GM19438 (cell line): Measurements from ENCODE around the gene PCMTD2.

Experiments
- ATAC-seq: cut with Tn5 transposase; IDR thresholded peaks from one replicate; pipeline ENCODE4 v1.9.1; 2021; ENCODE audit warnings: low read depth; ENCODE audit not compliant: unreplicated experiment

PCMTD2 gene

GRCh38 chr20:64238115-64238825 is 17.3 kb upstream of the PCMTD2 start:
- no peak for ATAC-seq

DNA sequence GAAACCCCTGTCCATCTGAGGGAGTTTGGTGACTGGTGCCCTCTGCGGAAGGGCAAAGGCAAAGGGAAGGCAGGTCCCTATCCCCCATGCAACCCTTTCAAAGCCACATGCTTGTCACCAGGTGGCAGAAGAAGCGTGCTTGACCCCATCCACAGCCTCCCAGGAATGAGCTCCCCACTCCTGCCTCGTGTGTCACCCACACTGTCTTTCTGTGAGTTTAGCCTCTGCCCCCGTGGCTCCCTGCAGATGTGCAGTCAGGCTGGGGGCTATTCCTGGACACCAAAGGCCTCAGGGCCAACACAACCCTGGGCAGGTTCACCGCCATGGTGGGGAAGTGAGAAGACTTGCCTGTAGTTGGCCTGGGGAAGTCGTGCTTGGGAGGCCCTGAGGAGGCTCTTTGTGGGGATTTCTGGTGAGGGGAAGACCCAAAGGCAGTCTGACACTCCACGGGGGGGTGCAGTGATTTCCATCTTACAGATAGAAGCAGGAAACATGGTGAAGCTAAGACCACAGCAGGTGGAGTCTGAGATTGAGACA is 16.6 kb upstream of the PCMTD2 start:
- ATAC-seq, result no peak

DNA sequence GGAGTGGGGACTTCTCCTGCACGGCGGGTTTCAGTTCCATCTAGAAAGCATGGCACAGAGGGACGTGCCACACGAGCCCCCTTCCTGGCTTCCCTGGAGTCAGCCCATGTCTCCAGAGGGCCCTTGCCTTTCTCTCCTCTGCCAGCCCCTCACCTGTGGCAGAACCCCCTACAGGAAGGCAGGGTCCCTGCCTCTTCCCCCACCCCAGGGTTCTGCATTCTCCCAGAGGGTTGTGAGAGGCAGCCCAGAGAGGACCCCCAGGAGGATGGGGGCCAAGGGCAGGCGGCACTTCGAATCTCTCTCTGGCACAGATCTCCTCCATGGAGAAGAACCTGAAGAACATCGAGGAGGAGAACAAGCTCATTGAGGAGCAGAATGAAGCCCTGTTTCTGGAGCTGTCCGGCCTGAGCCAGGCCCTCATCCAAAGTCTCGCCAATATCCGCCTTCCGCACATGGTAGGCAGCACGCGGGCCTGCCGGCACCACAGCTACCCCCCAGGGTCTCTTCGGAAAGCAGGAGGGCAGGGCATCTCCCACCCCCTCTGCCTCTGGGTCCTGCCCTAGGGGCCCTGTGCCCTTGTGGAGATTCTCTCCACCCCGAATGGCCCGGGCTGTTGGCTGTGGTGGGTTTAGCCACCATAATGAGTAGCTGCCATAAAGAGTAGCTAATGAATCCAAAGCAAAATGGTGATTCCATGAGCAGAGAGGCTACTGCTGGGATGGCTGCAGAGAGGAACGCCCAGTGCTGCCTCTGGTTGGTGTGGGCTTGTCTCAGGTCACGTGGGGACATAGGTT is 15.9 kb upstream of the PCMTD2 start:
- ATAC-seq, result no peak

GRCh38 chr20:64240243-64241015 is 15.1 kb upstream of the PCMTD2 start:
- ATAC-seq, result no peak

GRCh38 chr20:64241061-64241460 is 14.5 kb upstream of the PCMTD2 start:
- ATAC-seq, result no peak

- no peak for ATAC-seq
These were observed 13.3 kb upstream of the PCMTD2 start for GRCh38 chr20:64242003-64242796.

DNA sequence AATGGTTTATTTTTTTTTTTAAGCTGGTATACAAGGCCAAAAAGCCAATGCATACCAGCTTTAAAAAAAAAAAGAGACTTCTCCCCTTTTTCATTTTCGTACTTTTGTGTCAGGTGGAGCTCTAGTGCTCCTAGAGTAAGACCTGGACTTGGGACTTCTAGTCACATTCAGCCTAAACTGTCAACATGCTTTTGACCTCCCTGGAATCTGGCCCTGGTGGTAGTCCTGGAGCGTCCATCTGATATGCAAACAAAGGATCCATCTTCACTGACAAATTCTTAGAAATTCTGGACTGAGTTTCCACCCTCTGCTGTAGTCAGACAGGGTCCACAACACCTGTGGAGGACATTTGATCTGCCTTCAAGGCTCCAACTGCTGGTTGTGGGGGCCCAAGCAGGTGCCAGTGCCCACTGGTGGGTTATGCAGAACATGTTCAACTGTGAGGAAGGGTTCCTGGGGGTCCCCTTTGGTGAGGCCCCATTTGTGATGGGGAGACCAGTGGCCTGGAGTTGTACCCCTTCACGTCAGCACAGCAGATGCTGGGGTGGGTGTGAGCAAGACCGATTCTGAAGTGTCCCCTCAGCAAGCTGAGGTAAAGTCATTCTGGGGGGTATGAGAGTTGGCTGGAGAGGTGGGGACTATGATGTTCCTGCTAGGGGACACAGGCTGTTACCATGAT is 12.6 kb upstream of the PCMTD2 start:
- ATAC-seq, result no peak

- ATAC-seq, result no peak
These were observed 11.2 kb upstream of the PCMTD2 start for GRCh38 chr20:64244281-64244805.

DNA sequence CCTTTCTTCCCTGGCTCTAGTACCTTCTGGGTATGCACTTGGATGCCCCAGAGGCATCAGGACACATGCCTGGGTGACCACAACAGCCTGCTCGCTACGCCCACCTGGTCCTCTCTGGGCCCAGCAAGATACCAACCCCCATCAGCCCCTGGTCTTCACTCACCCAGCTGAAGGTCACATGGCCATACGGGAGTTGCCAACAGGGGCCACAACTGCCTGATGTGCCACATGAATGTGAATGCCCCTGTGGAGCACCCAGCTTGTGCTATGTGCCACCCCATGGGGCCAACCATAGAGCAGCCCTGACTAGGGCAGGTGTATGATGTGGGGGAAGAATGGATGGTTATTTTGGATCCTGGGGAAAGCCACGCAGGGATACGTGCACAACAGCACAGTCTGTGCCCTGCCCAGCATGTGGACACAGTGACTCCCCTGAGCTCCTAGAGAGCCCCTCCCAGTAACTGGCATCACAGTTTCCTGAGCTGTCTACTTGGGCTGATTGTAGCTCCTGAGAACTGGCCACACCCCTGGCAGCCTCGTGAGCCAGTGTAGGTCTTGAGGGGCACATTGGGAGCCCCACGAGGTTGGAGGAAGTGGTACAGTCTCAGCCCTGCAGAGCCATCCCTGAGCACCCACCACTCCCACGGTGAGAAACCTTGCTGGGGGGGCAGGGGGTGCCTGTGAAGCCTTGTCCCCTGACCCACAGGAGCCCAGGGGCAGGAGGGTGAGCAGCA is 10.5 kb upstream of the PCMTD2 start:
- no peak for ATAC-seq

DNA sequence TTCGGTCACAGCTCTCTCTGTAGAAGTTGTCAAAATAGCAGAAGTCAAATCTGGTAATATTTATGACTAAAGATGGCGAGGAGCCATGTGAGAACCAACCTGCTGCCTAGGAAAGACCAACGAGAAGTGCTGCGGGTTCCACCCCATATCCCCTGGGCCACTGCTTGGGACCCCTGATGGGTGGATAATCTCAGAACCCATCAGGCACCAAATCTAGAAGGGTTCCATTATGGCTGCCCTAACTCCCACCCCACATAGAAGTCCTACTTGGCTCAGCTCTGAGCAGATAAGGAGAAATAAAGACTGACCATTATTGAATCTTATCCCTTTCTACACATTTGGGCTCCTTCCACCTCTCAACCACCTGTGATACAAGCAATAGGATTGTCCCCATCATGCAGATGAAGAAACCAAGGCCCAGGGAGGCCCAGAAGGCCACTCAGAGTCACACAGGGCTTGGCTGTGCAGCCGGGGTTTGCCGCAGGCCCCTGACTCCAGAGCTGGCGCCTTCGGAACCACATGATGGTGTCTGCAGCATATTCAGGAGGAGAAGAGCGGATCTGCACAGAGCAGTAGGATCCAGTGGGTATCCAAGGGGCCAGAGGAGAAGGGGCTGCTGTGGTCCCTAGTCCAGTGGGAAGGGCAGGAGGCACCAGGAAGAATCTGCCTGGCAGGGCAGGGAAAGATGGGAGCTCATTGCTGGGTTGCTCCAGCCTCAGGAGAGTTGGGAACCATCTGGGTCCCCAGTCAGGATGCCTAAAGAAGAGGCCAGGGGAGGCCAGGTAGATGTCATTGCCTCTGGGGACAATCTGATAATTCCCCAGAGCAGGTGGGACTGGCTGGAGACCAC is 9.6 kb upstream of the PCMTD2 start:
- ATAC-seq, result no peak

GRCh38 chr20:64246616-64247306 is 8.8 kb upstream of the PCMTD2 start:
- no peak for ATAC-seq

- no peak for ATAC-seq
These were observed 8.3 kb upstream of the PCMTD2 start for GRCh38 chr20:64247307-64247618.

GRCh38 chr20:64247970-64248841 is 7.3 kb upstream of the PCMTD2 start:
- ATAC-seq, result no peak

- no peak for ATAC-seq
These were observed 5.5 kb upstream of the PCMTD2 start for GRCh38 chr20:64250027-64250426.

GRCh38 chr20:64253000-64253383 is 2.6 kb upstream of the PCMTD2 start:
- ATAC-seq, result no peak

- no peak for ATAC-seq
These were observed 2.1 kb upstream of the PCMTD2 start for GRCh38 chr20:64253443-64253842.

GRCh38 chr20:64254156-64254555 is 1.4 kb upstream of the PCMTD2 start:
- ATAC-seq, result no peak
